HS-27A (cell line): ENCODE results near the gene LRMDA.

Experiments used
- DNase-seq: peaks from one replicate; pipeline ENCODE4 v3.0.0-alpha.2; 2012; ENCODE audit warnings: low read depth, missing footprints

Gene LRMDA

GRCh38 chr10:76086761-76087639, 655.6 kb downstream of the LRMDA start:
- no peak for DNase-seq

DNA sequence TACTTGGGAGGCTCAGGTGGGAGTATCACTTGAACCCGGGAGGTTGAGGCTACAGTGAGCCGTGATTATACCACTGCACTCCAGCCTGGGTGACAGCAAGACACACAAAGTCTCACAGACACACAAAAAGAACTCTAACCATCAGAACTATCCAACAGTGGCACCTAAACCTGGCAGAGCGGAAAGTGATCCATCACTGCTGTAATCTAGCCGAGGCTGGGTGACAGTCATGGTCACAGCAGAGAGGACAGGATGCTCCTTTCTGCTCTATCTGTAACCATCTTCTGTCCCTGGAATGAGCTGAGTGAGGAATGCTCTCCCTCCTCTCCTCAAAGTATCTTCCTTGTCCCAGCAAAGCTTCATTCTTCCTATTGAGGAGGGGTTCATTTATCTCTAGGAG, 656.6 kb downstream of the LRMDA start:
- DNase-seq: no peak

DNA sequence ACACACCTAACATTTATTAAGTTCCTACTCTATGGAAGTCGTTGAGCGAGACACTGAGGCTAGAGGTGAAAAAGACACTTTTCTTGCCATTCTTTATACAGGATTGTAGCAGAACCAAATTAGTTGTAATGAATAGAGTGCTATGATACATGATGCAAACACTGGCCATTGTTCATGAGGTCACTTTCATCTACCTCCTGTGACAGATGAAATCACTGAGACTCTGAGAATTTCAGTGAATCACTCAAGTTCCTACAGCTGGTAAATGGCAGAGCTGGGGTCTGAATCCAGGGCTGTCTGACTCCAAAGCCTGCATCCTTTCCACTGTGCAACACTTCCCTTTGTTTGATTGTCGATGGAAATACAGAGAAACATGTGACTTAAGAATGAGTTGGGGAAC, 657.6 kb downstream of the LRMDA start:
- no peak for DNase-seq

- DNase-seq: no peak
Observed at GRCh38 chr10:76089556-76090180, 658.2 kb downstream of the LRMDA start.

DNA sequence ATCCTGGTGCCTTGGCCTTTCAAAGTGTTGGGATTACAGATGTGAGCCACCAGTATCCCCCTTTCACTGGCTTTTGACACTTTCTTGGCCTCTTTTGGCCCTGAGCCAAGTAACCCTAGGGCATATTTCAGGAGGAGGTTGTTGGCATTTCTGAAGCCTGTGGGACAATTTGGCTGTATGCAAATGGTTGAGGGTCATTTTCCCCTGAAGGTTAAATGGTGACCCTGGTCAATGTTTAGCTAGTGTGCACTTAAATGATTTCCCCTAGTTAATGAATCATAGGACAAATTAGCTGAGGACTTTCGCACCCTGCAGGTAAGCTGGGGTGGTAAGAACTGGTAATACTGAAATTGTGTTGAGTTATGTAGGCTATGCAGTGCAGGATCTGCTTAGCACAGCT, 660.5 kb downstream of the LRMDA start:
- no peak for DNase-seq

- DNase-seq: no peak
Observed at GRCh38 chr10:76106611-76107010, 675.2 kb downstream of the LRMDA start.

- DNase-seq: no peak
Observed at GRCh38 chr10:76108563-76109359, 677.3 kb downstream of the LRMDA start.

DNA sequence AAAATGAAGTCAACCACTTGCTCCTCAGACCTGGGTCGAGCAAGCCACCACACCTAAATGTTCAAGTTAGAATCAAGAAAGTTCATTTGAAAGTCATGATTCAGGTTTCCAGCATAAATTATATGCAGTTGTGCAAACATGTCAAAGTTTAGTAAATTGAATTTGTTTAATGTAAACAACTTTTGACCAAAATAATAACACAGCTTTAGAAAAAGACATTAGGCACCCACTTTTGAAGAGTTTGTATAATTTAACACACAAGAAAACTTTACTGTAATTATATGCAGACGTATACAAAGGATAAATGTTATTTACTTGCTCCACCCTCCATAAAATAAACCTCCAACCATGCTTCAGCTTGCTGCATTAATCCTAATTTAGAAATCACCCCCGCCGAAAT, 680.0 kb downstream of the LRMDA start:
- DNase-seq: no peak

- DNase-seq: no peak
Observed at GRCh38 chr10:76111986-76112825, 680.8 kb downstream of the LRMDA start.

GRCh38 chr10:76112826-76113150, 681.4 kb downstream of the LRMDA start:
- no peak for DNase-seq

DNA sequence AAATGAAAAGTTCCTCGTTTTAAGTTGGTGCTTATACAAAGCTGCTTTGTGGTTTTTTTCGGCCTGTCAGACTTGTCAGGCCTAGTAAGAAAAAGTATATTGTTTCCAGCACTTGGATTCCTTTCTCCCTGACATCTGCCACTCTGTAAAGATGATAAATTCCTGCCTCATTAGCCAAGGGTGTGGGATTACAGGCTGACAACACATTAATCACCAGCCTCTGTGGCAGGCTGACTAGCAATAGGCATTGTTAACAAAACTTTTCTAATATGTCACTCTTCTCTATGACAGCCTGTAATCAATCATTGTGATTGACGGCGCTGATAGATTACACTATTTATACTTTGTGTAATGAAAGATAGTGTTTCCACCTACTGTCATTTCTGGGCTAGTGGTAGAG, 682.5 kb downstream of the LRMDA start:
- no peak for DNase-seq

GRCh38 chr10:76114581-76115001, 683.2 kb downstream of the LRMDA start:
- DNase-seq: no peak

- no peak for DNase-seq
Observed at GRCh38 chr10:76115131-76115470, 683.7 kb downstream of the LRMDA start.

DNA sequence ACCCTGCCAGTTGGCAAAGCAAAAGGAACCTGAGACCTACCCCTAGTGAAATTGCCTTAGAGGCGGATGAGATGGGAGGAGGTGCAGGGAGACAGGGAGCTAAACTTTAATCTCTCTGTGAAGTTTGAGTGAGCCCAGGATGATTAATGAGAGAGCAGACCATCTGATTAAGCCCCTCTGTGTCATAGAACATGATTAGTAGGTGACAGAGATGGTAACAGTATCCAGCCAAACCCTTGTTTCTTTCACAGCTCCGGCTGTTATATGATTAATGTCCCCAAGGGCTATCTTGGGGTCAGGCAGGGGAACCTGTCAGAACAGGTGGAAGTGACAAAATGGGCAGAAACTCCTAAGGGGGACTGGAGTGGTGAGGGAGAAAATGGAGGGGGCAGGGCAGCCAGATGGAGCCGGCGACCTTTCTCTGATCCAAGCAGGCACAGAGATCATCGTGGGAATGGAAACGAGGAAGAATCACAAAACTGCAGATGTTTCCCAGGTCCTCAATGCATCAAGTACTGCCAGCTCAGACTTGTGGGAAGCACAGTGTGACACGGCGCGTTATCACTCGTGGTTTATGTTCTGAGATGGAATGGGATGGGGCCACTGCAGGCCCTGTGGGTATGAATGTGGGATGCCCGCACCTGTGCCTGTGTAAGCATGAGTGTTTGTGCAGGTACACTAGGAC, 684.2 kb downstream of the LRMDA start:
- no peak for DNase-seq

DNA sequence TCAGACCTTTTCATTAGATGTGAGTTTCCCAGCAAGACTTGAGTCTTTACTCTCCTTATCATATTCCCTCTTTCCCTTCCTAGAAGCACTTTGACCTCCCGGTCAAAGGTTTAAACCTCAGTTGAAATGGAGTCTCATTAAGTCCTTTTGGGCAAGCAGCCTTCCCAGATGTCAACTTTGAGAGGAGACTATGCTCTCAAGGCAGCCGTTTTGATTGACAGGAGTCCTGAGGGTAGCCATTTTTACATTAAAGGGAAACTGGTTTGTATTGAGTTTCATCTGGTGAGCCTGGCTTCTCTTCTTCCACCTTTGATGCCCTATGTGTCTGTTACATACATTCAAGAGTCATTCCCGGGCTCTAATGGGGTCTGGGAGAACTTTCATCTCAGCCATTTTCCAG, 685.1 kb downstream of the LRMDA start:
- DNase-seq: no peak

DNA sequence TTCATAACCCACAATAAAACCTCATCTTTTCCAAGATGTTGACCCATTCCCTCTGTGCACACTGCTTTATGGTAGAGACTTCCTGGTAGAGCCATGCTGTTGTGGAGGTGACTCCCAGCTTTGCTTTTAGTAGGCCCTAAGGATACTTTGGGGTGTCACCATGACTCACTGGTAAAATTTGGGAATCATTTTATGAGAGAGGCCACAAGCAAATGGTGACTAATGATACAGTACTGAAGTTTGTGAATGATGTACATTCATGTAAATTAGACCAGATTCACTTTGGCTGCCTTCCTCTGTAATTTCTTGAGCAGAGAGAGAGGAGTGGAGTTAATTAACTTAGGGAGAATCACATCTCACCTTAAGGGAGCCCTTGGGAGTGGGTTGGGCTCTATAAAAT, 686.5 kb downstream of the LRMDA start:
- DNase-seq: peak; percentile 45

DNA sequence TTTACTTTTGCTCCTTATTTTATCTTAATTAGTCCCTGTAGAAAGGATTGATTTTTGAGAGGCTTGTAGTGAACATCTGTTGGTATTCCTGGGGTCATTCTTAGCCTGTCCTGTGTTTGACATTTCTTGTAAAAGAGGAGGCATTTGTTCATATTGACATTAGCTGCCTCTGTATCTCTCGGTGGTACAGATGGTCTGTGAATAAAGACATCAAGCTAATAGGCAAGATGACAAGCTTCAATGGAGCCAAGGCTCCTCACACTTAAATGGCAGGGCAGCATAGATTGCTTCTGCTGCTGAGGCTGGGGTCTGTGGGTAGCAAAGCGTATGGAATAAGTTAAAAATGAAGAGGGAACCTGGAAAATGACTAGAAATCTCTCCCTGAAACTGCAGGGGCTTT, 687.6 kb downstream of the LRMDA start:
- no peak for DNase-seq

DNA sequence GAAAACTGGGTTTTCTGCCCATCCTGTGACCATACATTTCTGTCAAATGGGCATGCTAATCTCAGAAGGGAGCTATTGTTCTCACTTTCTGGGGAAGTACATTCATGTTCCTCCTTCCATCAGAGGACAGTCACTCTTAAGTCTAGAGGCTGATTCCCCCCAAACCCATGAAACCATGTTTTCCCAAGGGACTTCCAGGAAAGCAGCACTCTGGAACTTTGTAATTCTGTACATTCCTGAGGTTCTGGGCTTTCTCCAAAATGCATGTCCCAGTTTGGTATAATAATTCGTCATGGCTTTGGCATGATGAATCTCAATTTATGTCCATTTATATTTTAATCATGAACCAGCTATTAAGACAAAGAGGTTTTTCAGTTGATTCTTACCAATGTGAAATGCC, 688.1 kb downstream of the LRMDA start:
- DNase-seq: peak; percentile 72

GRCh38 chr10:76122056-76122455, 690.6 kb downstream of the LRMDA start:
- DNase-seq: no peak

GRCh38 chr10:76124280-76124679, 692.9 kb downstream of the LRMDA start:
- DNase-seq: no peak

GRCh38 chr10:76125900-76126299, 694.5 kb downstream of the LRMDA start:
- DNase-seq: no peak
